ENCODE measurements around the gene TNFSF11. TPM values are rescaled to one million over a fixed set of nuclear protein-coding genes. Genes with fewer than 3 reads are reported as not detected.

TNFSF11 gene
- total and polyA plus RNA-seq, 2 donors (not counting 1 experiment from before 2014, with no cell fraction given), result not detected

- H2AFZ ChIP-seq (ENCODE audit: insufficient read depth, low read depth, low read length, poor library complexity, severe bottlenecking), result no peak overlapping the region
- no peaks in the 10 kb centered on the region for H4K20me1 ChIP-seq (ENCODE audit: control insufficient read depth, insufficient read depth, low read length, poor library complexity, severe bottlenecking)
- no peaks in the 10 kb centered on the region for H3K79me2 ChIP-seq (ENCODE audit: control insufficient read depth, insufficient read depth, low read length)
- intact Hi-C loops (cut with micrococcal nuclease), result no loop called here
- H3K4me2 ChIP-seq (replicated peaks; ENCODE audit: low read depth, low read length, poor library complexity, severe bottlenecking), result no peak overlapping the region
- DNase-seq (no peak), ATAC-seq (ENCODE audit: low read depth) (no peak)
- TF ChIP-seq EZH2 (IDR thresholded peaks at IDR 0.05; ENCODE audit: borderline replicate concordance, insufficient read depth, low read depth, low read length, poor library complexity, severe bottlenecking), result no peak
- no peak overlapping the region for H3K27ac ChIP-seq (ENCODE audit: low read length in 2 of 2)
- Mint-ChIP-seq H3K27ac (no peak overlapping the region), H3K9me3 (ENCODE audit: insufficient read depth) (peaks cover 3% of the 10 kb centered on the region), H3K4me1 (no peaks in the 10 kb centered on the region), H3K4me3 (no peak overlapping the region), H3K27me3 (peaks cover 18% of the 10 kb centered on the region)
- no peaks in the 10 kb centered on the region for H3K4me1 ChIP-seq (ENCODE audit: control insufficient read depth in 2 of 2, insufficient read depth in 2 of 2, low read length in 2 of 2)
- POLR2A ChIA-PET, result no interaction called here
- no peaks in the 10 kb centered on the region for H3K27me3 ChIP-seq (replicated peaks in 1 of 4; ENCODE audit: control extremely low read depth in 1 of 4, control insufficient read depth in 3 of 4, insufficient read depth in 4 of 4, low read length in 3 of 4)
- H3K9me3 ChIP-seq (ENCODE audit: control extremely low read depth in 1 of 3, control insufficient read depth in 2 of 3, insufficient read depth in 1 of 3, low read length in 2 of 3), result peaks cover 0 to 3% (median 0%) of the 10 kb centered on the region in 3 donors
- WGBS (ENCODE audit: insufficient coverage), result 100% methylated on average over 1 of the region's 3 CpGs
- no peak overlapping the region for H3K4me3 ChIP-seq (ENCODE audit: control extremely low read depth in 1 of 5, extremely low read depth in 1 of 5, insufficient read depth in 1 of 5, low read depth in 2 of 5, low read length in 4 of 5)
- CTCF ChIA-PET, result interaction anchor here (1.1 kb wide), 1 partner anchor 50 kb away, joined by 3 read pairs; no protein-coding TSS in a partner anchor
- H3K9ac ChIP-seq (ENCODE audit: low read length), result no peak overlapping the region
- no peaks in the 10 kb centered on the region for H3K36me3 ChIP-seq (replicated peaks in 1 of 2; ENCODE audit: control extremely low read depth in 1 of 2, control insufficient read depth in 1 of 2, extremely low read depth in 1 of 2, insufficient read depth in 2 of 2, low read length in 1 of 2)
These were observed 70.9 kb downstream of the TNFSF11 start for GRCh38 chr13:42644841-42645240.

DNA sequence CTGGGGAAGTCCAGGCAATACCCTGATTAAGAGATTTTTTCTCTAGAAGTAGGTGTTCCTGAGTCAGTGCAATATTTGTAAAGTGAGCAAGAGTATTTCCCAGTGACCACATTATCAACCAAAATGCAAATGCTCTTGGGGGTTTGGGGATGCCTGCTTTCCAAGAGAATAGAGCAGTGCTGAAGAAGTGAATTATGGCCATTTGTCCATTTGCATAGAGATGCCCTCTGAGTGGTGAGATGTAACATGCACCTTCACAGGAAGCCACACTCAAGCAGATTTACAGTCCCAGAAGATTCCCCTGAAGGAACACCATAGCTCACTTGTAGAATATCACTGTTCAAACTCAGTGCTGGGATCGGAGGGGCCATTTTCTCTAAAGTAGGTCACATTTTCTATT, 71.8 kb downstream of the TNFSF11 start:
- CTCF ChIA-PET, result no interaction called here
- no peak overlapping the region for H3K27ac Mint-ChIP-seq
- intact Hi-C loops (cut with micrococcal nuclease), result no loop called here
- H2AFZ ChIP-seq (ENCODE audit: insufficient read depth, low read depth, low read length, poor library complexity, severe bottlenecking), result no peak overlapping the region
- H3K9ac ChIP-seq (ENCODE audit: low read length), result no peak overlapping the region
- no peaks in the 10 kb centered on the region for H3K4me1 Mint-ChIP-seq
- H3K27ac ChIP-seq (ENCODE audit: low read length in 2 of 2), result no peak overlapping the region
- DNase-seq, result no peak
- no peaks in the 10 kb centered on the region for H3K9me3 Mint-ChIP-seq (ENCODE audit: insufficient read depth)
- peaks cover 0 to 3% (median 0%) of the 10 kb centered on the region in 3 donors for H3K9me3 ChIP-seq (ENCODE audit: control extremely low read depth in 1 of 3, control insufficient read depth in 2 of 3, insufficient read depth in 1 of 3, low read length in 2 of 3)
- no peak overlapping the region for H3K4me3 ChIP-seq (ENCODE audit: control extremely low read depth in 1 of 5, extremely low read depth in 1 of 5, insufficient read depth in 1 of 5, low read depth in 2 of 5, low read length in 4 of 5)
- H3K27me3 ChIP-seq (replicated peaks in 1 of 4; ENCODE audit: control extremely low read depth in 1 of 4, control insufficient read depth in 3 of 4, insufficient read depth in 4 of 4, low read length in 3 of 4), result peaks cover 0 to 3% (median 0%) of the 10 kb centered on the region in 4 experiments
- ATAC-seq (ENCODE audit: low read depth), result no peak
- no peaks in the 10 kb centered on the region for H4K20me1 ChIP-seq (ENCODE audit: control insufficient read depth, insufficient read depth, low read length, poor library complexity, severe bottlenecking)
- H3K4me1 ChIP-seq (ENCODE audit: control insufficient read depth in 2 of 2, insufficient read depth in 2 of 2, low read length in 2 of 2), result no peaks in the 10 kb centered on the region
- no peak overlapping the region for H3K4me3 Mint-ChIP-seq
- TF ChIP-seq EZH2 (IDR thresholded peaks at IDR 0.05; ENCODE audit: borderline replicate concordance, insufficient read depth, low read depth, low read length, poor library complexity, severe bottlenecking) (no peak), CTCF (IDR thresholded peaks at IDR 0.05) (no peak)
- H3K4me2 ChIP-seq (replicated peaks; ENCODE audit: low read depth, low read length, poor library complexity, severe bottlenecking), result no peak overlapping the region
- H3K79me2 ChIP-seq (ENCODE audit: control insufficient read depth, insufficient read depth, low read length), result no peaks in the 10 kb centered on the region
- H3K36me3 ChIP-seq (replicated peaks in 1 of 2; ENCODE audit: control extremely low read depth in 1 of 2, control insufficient read depth in 1 of 2, extremely low read depth in 1 of 2, insufficient read depth in 2 of 2, low read length in 1 of 2), result no peaks in the 10 kb centered on the region
- no CpG with 5 or more reads among the region's 1 CpG for WGBS (ENCODE audit: insufficient coverage)
- H3K27me3 Mint-ChIP-seq, result peaks cover 18% of the 10 kb centered on the region
- POLR2A ChIA-PET, result no interaction called here
